Pancreas (tissue), 10 donors: ENCODE measurements around the gene CSMD2. TPM values are rescaled to one million over a fixed set of nuclear protein-coding genes. Genes with fewer than 3 reads are reported as not detected.

Experiments used
- ATAC-seq, 4 donors: fragments of 200-7000 bp; cut with Tn5 transposase; one replicate each; pipeline versions ENCODE4 v1.8.0 to v1.9.1; 2020; ENCODE audit warnings: mild to moderate bottlenecking in 4 of 4, moderate library complexity in 4 of 4
- DNase-seq, 6 donors: peaks; one replicate each; pipeline ENCODE4 v3.0.0-alpha.2; 2020
- FAIRE-seq: peaks from 2 replicates; lab custom pipeline; 2012; peaks lifted over from hg19 to GRCh38; lab: Jason Lieb, UNC
- H3K27ac ChIP-seq, 4 donors: fragments of 200-600 bp; sonication (generic); 1 replicate in 3 of 4; 2 replicates in 1 of 4; pipeline versions ENCODE4 v1.5.0 to v1.8.0; 2020
- H3K27me3 ChIP-seq, 4 donors: fragments of 200-600 bp; one replicate each; pipeline ENCODE4 v1.8.0; 2021
- H3K36me3 ChIP-seq, 3 donors: fragments of 200-600 bp; sonication (generic) in 1 of 3; one replicate each; pipeline versions ENCODE4 v1.5.0 to v1.8.0; 2020 to 2021
- H3K4me1 ChIP-seq, 3 donors: fragments of 200-600 bp; one replicate each; pipeline ENCODE4 v1.8.0; 2021
- H3K4me3 ChIP-seq, 4 donors: fragments of 200-600 bp; sonication (generic) in 2 of 4; one replicate each; pipeline versions ENCODE4 v1.5.0 to v1.8.0; 2020 to 2021
- H3K9me3 ChIP-seq, 4 donors: fragments of 200-600 bp; one replicate each; pipeline ENCODE4 v1.8.0; 2021
- WGBS, 2 donors: extraction: QIAGEN DNeasy Blood & Tissue Kit; methylation state at CpG; one replicate each; pipeline ENCODE4 v1.1.7; 2013; 5-methylcytosine and 5-hydroxymethylcytosine counted together
- intact Hi-C, 3 donors: fragments of 100-400 bp; cut with DNase I; formaldehyde crosslinking; loops; one replicate each; pipeline versions ENCODE4 v1.11.1 to v1.14.2; 2022
- polyA plus RNA-seq, 2 donors: library from polyadenylated mRNA; stranded (reverse); fragments of 200-250 nt; gene quantifications; one replicate each; pipeline ENCODE4 v1.2.3, GENCODE V29; 2013
- total RNA-seq, 6 donors: library from RNA; stranded (reverse); fragmentation: NEBNext Ultra II Directional in 4 of 6; extraction: Animal tissue kit (Norgen Biotek cat#: 25700) in 4 of 6; gene quantifications; one replicate each; pipeline versions ENCODE4 v1.2.1 to v1.2.4, GENCODE V29; 2021 to 2023
- TF ChIP-seq, protein P1 (sequence below), 4 donors: fragments of 200-600 bp; sonication (generic) in 3 of 4; IDR thresholded peaks; one replicate each; pipeline versions ENCODE4 v1.5.0 to v1.8.0; 2021; ENCODE audit warnings: antibody characterized with exemption in 4 of 4
- donor health status: healthy with polysubstance abuse.
- donor health status: DM: no; HTN: no; CAD: no; lungs with moderate emphysema.
- donor health status: DM: no; HTN: no; CAD: no.
- donor health status: control.
- donor health status: control.
- donor health status: Bipolar disorder and iron deficiency.
- donor health status: DM: yes; HTN: yes; CAD: no.
- donor health status: DM: no; HTN: no; CAD: no.
- donor health status: DM: no; HTN: no; CAD: no.
- donor health status: DM: yes; HTN: yes; CAD: no.

The CSMD2 gene
- total and polyA plus RNA-seq, 8 donors: 0.04 to 2.0 (median 0.36) TPM

DNA sequence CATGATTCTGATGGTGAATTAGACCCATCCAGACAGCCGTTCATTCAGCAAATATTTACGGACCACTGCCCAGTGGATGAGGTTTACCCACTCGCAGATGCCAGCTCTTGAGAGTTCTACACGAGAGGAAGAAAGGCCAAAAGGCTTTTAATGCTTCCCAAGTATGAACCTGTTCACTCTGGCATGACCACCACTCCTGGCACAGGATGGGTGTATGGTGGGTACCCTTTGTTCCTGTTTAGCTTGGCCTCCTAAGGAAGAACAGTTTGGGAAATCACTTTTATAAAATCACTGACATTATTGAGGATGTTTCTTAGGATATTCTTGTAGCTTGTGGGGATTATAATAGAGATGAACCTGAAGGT lies 233.9 kb downstream of the CSMD2 start:
- 73 to 78% methylated on average over 4 of the region's 4 CpGs for WGBS, 2 donors
- DNase-seq (no peak), FAIRE-seq (no peak), ATAC-seq (no peak)
- Histone ChIP-seq H3K27ac (no peak overlapping the region), H3K36me3 (no peaks in the 10 kb centered on the region), H3K4me3 (no peak overlapping the region), H3K4me1 (no peaks in the 10 kb centered on the region), H3K27me3 (no peaks in the 10 kb centered on the region), H3K9me3 (no peaks in the 10 kb centered on the region)
- intact Hi-C loops: no loop called here
- TF ChIP-seq, protein P1, sequence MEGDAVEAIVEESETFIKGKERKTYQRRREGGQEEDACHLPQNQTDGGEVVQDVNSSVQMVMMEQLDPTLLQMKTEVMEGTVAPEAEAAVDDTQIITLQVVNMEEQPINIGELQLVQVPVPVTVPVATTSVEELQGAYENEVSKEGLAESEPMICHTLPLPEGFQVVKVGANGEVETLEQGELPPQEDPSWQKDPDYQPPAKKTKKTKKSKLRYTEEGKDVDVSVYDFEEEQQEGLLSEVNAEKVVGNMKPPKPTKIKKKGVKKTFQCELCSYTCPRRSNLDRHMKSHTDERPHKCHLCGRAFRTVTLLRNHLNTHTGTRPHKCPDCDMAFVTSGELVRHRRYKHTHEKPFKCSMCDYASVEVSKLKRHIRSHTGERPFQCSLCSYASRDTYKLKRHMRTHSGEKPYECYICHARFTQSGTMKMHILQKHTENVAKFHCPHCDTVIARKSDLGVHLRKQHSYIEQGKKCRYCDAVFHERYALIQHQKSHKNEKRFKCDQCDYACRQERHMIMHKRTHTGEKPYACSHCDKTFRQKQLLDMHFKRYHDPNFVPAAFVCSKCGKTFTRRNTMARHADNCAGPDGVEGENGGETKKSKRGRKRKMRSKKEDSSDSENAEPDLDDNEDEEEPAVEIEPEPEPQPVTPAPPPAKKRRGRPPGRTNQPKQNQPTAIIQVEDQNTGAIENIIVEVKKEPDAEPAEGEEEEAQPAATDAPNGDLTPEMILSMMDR (IDR thresholded peaks at IDR 0.05): no peak

GRCh38 chr1:33930346-33931110 lies 234.5 kb downstream of the CSMD2 start:
- WGBS, 2 donors: 73 to 75% methylated on average over 11 of the region's 11 CpGs
- no peak overlapping the region for H3K4me3 ChIP-seq
- intact Hi-C loops: no loop called here
- ATAC-seq (no peak), FAIRE-seq (no peak), DNase-seq (no peak)
- no peaks in the 10 kb centered on the region for H3K36me3 ChIP-seq
- no peaks in the 10 kb centered on the region for H3K9me3 ChIP-seq
- H3K27me3 ChIP-seq: no peaks in the 10 kb centered on the region
- H3K4me1 ChIP-seq: no peaks in the 10 kb centered on the region
- TF ChIP-seq, protein P1 (IDR thresholded peaks at IDR 0.05): no peak
- H3K27ac ChIP-seq: no peak overlapping the region

GRCh38 chr1:33928251-33928650 lies 236.8 kb downstream of the CSMD2 start:
- DNase-seq (no peak), ATAC-seq (no peak), FAIRE-seq (no peak)
- intact Hi-C loops: no loop called here
- no peak overlapping the region for H3K27ac ChIP-seq
- no peak overlapping the region for H3K4me3 ChIP-seq
- TF ChIP-seq, protein P1 (IDR thresholded peaks at IDR 0.05): no peak
- H3K27me3 ChIP-seq: no peaks in the 10 kb centered on the region
- no peaks in the 10 kb centered on the region for H3K36me3 ChIP-seq
- H3K4me1 ChIP-seq: no peaks in the 10 kb centered on the region
- H3K9me3 ChIP-seq: no peaks in the 10 kb centered on the region

DNA sequence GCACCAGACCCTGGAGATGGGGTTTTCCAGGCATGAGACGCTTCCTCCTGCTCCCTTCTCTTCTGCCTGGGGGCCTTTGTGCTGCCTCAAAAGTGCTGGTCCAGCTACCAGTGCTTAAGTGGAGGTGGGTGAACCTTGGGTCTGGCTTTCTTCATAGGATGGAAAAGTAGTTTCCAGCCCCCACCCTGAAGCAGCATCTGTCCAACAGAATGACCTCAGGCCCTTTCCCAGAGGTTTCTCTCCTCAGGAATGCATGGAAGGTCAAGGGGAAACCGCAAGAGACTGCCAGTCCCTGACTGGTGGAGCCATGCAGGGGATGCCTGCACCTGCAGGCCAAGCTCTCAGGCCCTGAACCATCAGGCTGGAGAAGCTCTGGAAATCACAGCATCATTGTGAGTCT lies 237.3 kb downstream of the CSMD2 start:
- TF ChIP-seq, protein P1 (IDR thresholded peaks at IDR 0.05): no peak
- intact Hi-C loops: no loop called here
- H3K27ac ChIP-seq: no peak overlapping the region
- ATAC-seq (no peak), FAIRE-seq (no peak), DNase-seq (no peak)
- no peaks in the 10 kb centered on the region for H3K36me3 ChIP-seq
- H3K4me3 ChIP-seq: no peak overlapping the region
- no peaks in the 10 kb centered on the region for H3K4me1 ChIP-seq
- 73 to 74% methylated on average over 2 of the region's 2 CpGs for whole genome bisulfite sequencing, 2 donors
- no peaks in the 10 kb centered on the region for H3K27me3 ChIP-seq
- H3K9me3 ChIP-seq: no peaks in the 10 kb centered on the region

DNA sequence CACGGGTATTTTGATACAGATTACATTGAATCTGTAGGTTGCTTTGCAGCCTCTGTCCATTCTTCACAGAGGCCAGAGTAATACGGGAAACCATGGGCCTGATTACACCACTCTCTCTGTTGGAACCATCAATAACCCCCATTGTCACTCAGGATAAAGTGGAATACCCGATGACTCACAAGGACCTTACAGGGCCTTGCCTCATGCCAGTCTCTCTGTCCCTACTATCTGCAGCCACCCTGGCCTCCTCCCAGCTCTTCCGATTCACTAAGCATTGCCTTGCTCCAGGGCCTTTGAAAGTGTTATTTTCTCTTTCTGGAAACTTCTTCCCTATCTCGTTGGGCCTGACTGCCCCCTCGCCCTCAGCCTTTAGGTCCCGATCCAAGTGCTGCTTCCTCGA lies 239.4 kb downstream of the CSMD2 start:
- TF ChIP-seq, protein P1 (IDR thresholded peaks at IDR 0.05): no peak

More for the DNA sequence above, 239.4 kb downstream of the CSMD2 start:
- ATAC-seq (no peak), FAIRE-seq (no peak), DNase-seq (no peak)
- Histone ChIP-seq H3K27ac (no peak overlapping the region), H3K9me3 (no peaks in the 10 kb centered on the region), H3K27me3 (no peaks in the 10 kb centered on the region), H3K36me3 (no peaks in the 10 kb centered on the region), H3K4me3 (no peak overlapping the region), H3K4me1 (no peaks in the 10 kb centered on the region)
- intact Hi-C loops: no loop called here
- WGBS, 2 donors: 80 to 81% methylated on average over 8 of the region's 8 CpGs
